ENCODE measurements around the gene WDR43. TPM values are rescaled to one million over a fixed set of nuclear protein-coding genes. Genes with fewer than 3 reads are reported as not detected.
A peak's percentile ranks its signal among the peaks of the same experiment; 100 is the strongest.

Gene WDR43, protein sequence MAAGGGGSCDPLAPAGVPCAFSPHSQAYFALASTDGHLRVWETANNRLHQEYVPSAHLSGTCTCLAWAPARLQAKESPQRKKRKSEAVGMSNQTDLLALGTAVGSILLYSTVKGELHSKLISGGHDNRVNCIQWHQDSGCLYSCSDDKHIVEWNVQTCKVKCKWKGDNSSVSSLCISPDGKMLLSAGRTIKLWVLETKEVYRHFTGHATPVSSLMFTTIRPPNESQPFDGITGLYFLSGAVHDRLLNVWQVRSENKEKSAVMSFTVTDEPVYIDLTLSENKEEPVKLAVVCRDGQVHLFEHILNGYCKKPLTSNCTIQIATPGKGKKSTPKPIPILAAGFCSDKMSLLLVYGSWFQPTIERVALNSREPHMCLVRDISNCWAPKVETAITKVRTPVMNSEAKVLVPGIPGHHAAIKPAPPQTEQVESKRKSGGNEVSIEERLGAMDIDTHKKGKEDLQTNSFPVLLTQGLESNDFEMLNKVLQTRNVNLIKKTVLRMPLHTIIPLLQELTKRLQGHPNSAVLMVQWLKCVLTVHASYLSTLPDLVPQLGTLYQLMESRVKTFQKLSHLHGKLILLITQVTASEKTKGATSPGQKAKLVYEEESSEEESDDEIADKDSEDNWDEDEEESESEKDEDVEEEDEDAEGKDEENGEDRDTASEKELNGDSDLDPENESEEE
- 10 to 100 TPM; 17.9 to 23.8 (median 22.5) TPM for total RNA-seq
- long read RNA-seq, partial matches to known transcripts: 2 of 4 reads
- long read RNA-seq, other reads (novel, unspliced or antisense): 2 of 4 reads

DNA sequence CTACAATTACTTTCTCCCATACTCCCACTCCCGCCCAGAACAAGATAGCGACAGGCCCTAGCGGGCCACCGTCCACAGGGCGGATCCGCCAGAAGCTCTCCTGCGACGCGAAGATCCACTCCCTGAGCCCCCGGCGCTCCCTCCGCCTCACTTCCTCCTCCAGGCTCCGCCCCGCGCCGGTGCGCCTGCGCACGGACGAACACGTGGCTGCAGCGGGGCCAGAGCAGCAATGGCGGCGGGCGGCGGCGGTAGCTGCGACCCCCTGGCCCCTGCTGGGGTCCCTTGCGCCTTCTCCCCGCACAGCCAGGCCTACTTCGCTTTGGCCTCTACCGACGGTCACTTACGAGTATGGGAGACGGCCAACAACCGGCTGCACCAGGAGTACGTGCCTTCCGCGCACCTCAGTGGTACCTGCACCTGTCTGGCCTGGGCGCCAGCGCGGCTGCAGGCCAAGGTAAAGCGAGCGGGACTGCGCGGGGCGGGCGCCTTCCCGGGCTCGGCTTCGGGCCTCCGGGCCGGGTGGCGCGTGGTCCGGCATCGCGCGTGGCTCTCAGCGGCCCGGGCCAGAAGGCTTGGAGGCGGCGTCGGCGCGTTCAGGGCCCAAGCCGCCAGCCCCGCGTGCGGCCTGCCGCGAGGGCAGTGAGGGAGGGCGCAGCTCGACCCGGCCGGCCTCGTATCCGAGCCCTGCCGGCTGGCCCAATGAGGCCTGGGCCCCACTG, at the start of gene WDR43:
TSS of gene WDR43 (plus strand) at position 198 of the 719 bp plus-strand sequence. CDS start at position 230, 32 bp downstream.
- H3K4me1 ChIP-seq: peaks cover 0 to 34% (median 9%) of the 10 kb centered on the region in 4 donors
- DNase-seq (peak; percentile 98 to 99 (median 99)), ATAC-seq (peak; percentile 98 to 100 (median 99))
- intact Hi-C loops (cut with DNase I): no loop called here
- H3K27me3 ChIP-seq: no peaks in the 10 kb centered on the region
- H3K27ac ChIP-seq: peak within 1 kb of the TSS; percentile 61 to 68 (median 65)
- no peaks in the 10 kb centered on the region for H3K9me3 ChIP-seq
- TF ChIP-seq, protein P1, sequence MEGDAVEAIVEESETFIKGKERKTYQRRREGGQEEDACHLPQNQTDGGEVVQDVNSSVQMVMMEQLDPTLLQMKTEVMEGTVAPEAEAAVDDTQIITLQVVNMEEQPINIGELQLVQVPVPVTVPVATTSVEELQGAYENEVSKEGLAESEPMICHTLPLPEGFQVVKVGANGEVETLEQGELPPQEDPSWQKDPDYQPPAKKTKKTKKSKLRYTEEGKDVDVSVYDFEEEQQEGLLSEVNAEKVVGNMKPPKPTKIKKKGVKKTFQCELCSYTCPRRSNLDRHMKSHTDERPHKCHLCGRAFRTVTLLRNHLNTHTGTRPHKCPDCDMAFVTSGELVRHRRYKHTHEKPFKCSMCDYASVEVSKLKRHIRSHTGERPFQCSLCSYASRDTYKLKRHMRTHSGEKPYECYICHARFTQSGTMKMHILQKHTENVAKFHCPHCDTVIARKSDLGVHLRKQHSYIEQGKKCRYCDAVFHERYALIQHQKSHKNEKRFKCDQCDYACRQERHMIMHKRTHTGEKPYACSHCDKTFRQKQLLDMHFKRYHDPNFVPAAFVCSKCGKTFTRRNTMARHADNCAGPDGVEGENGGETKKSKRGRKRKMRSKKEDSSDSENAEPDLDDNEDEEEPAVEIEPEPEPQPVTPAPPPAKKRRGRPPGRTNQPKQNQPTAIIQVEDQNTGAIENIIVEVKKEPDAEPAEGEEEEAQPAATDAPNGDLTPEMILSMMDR (IDR thresholded peaks at IDR 0.05): no peak
- peak; percentile 72 for TF ChIP-seq POLR2A (IDR thresholded peaks at IDR 0.05)
- 0% methylated on average over 13 of the region's 79 CpGs for WGBS (ENCODE audit: insufficient coverage, low coverage, low lambda C conversion rate, missing lambda C conversion rate)
- no peaks in the 10 kb centered on the region for H3K36me3 ChIP-seq
- H3K4me3 ChIP-seq: peak within 1 kb of the TSS; percentile 99 to 100 (median 99)

DNA sequence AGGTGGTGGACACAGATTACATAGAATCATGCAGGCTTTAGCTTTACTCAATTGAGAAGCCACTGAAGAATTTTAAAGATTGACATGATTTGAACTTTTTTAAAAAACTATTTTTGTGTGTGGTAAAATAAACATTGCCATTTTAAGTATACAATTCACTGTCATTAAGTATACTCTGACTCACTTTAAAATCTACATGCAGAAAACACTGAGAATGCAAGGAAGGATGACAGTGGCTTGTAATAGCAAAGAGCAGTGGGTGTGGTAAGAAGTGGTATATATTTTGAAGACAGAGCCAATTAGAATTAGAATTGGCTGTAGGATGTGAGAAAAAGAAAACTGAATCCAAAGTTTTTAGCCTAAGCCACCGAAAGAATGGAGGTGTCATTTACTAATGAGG, 39.3 kb upstream of the WDR43 start:
- H3K4me3 ChIP-seq: no peak overlapping the region
- intact Hi-C loops (cut with DNase I): no loop called here
- H3K4me1 ChIP-seq: no peaks in the 10 kb centered on the region
- DNase-seq: no peak
- TF ChIP-seq POLR2A (IDR thresholded peaks at IDR 0.05): no peak
- TF ChIP-seq, protein P1 (IDR thresholded peaks at IDR 0.05): no peak
- H3K9me3 ChIP-seq: no peaks in the 10 kb centered on the region
- ATAC-seq: no peak
- H3K27me3 ChIP-seq: no peaks in the 10 kb centered on the region
- no peak overlapping the region for H3K27ac ChIP-seq
- peaks cover 0 to under 1% (median 0%) of the 10 kb centered on the region in 4 donors for H3K36me3 ChIP-seq
- 89% methylated on average over 1 of the region's 1 CpG for WGBS (ENCODE audit: insufficient coverage, low coverage, low lambda C conversion rate, missing lambda C conversion rate)

DNA sequence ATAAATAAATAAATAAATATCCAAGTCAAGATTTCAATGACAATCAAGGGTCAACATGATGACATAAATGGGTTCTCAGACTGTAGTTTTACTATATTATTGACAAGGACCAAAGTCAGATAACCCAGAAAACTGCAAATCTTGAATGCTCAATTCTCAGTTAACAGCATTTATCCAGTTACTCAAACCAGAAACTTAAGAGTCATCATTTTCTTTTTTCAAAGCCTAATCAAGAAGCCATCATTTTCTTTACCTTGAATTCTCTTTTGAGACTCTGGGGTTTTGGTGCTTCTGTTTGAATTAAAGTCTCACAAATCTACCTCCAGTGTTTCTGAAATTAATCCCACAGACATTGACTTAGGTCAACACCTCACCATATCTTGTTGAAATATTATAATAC, 38.5 kb upstream of the WDR43 start:
- no peak overlapping the region for H3K27ac ChIP-seq
- no peak overlapping the region for H3K4me3 ChIP-seq
- no peak for ATAC-seq
- TF ChIP-seq POLR2A (IDR thresholded peaks at IDR 0.05): no peak
- TF ChIP-seq, protein P1 (IDR thresholded peaks at IDR 0.05): no peak
- peaks cover 0 to 6% (median 0%) of the 10 kb centered on the region in 4 donors for H3K36me3 ChIP-seq
- H3K9me3 ChIP-seq: no peaks in the 10 kb centered on the region
- DNase-seq: no peak
- no peaks in the 10 kb centered on the region for H3K27me3 ChIP-seq
- H3K4me1 ChIP-seq: no peaks in the 10 kb centered on the region
- intact Hi-C loops (cut with DNase I): no loop called here

DNA sequence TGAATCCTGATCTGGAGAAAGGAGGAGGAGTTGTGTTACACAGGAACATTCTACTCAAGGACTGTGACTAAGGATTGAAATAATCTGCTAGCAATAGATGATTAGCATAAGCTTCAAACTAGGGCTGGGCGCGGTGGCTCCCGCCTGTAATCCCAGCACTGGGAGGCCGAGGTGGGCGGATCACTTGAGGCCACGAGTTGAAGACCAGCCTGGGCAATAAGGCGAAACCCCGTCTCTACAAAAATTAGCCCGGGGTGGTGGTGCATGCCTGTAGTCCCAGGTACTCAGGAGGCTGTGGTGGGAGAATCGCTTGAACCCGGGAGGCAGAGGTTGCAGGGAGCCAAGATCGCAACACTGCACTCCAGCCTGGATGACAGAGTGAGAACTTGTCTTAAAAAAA, 25.9 kb upstream of the WDR43 start:
- WGBS (ENCODE audit: insufficient coverage, low coverage, low lambda C conversion rate, missing lambda C conversion rate): 77% methylated on average over 7 of the region's 12 CpGs
- H3K27ac ChIP-seq: no peak overlapping the region

More for the DNA sequence above, 25.9 kb upstream of the WDR43 start:
- no peaks in the 10 kb centered on the region for H3K36me3 ChIP-seq
- DNase-seq (no peak), ATAC-seq (no peak)
- no peak overlapping the region for H3K4me3 ChIP-seq
- H3K27me3 ChIP-seq: no peaks in the 10 kb centered on the region
- no peak for TF ChIP-seq POLR2A (IDR thresholded peaks at IDR 0.05)
- TF ChIP-seq, protein P1 (IDR thresholded peaks at IDR 0.05): no peak
- no peaks in the 10 kb centered on the region for H3K9me3 ChIP-seq
- H3K4me1 ChIP-seq: peaks cover 0 to 23% (median 9%) of the 10 kb centered on the region in 4 donors
- intact Hi-C loops (cut with DNase I): no loop called here

All from right lobe of liver (tissue), 6 donors.